Heart left ventricle (tissue), 16 donors: ENCODE measurements around the gene SLC43A1. TPM values are rescaled to one million over a fixed set of nuclear protein-coding genes. Genes with fewer than 3 reads are reported as not detected.

Source experiments
- ATAC-seq, 4 donors: fragments of 200-7000 bp; cut with Tn5 transposase; one replicate each; pipeline ENCODE4 v1.9.1; 2020 to 2022; ENCODE audit warnings: moderate library complexity in 4 of 4, mild to moderate bottlenecking in 3 of 4, moderate number of reproducible peaks in 1 of 4
- DNase-seq, 5 donors: peaks; one replicate each; pipeline ENCODE4 v3.0.0-alpha.2; 2020
- H3K27ac ChIP-seq, 12 donors: fragments of 200-600 bp; sonication (generic) in 4 of 12; one replicate each; pipeline versions ENCODE4 v1.5.0 to v1.8.0; 2016 to 2022; ENCODE audit warnings: mild to moderate bottlenecking in 2 of 12
- H3K27me3 ChIP-seq, 9 donors: fragments of 200-600 bp; sonication (generic) in 2 of 9; one replicate each; pipeline versions ENCODE4 v1.5.1 to v1.8.0; 2016 to 2022; ENCODE audit warnings: mild to moderate bottlenecking in 3 of 9
- H3K36me3 ChIP-seq, 9 donors: fragments of 200-600 bp; sonication (generic) in 2 of 9; one replicate each; pipeline versions ENCODE4 v1.5.0 to v1.8.0; 2018 to 2022; ENCODE audit warnings: mild to moderate bottlenecking in 2 of 9
- H3K4me1 ChIP-seq, 12 donors: fragments of 200-600 bp; sonication (generic) in 4 of 12; one replicate each; pipeline versions ENCODE4 v1.5.0 to v1.8.0; 2016 to 2022; ENCODE audit warnings: mild to moderate bottlenecking in 3 of 12
- H3K4me3 ChIP-seq, 12 donors: fragments of 200-600 bp; sonication (generic) in 4 of 12; one replicate each; pipeline versions ENCODE4 v1.5.0 to v1.8.0; 2017 to 2022; ENCODE audit warnings: mild to moderate bottlenecking in 9 of 12, moderate library complexity in 4 of 12
- H3K9me3 ChIP-seq, 12 donors: fragments of 200-600 bp; sonication (generic) in 4 of 12; one replicate each; pipeline versions ENCODE4 v1.5.0 to v1.8.0; 2016 to 2022; ENCODE audit warnings: mild to moderate bottlenecking in 1 of 12
- POLR2A ChIP-seq, 2 donors: fragments of 450-650 bp; IDR thresholded peaks; one replicate each; pipeline ENCODE4 v1.6.1; 2017; ENCODE audit warnings: antibody characterized with exemption in 2 of 2, mild to moderate bottlenecking in 2 of 2, moderate library complexity in 2 of 2
- WGBS, 4 donors: extraction: QIAGEN DNeasy Blood & Tissue Kit in 2 of 4; methylation state at CpG; one replicate each; pipeline versions ENCODE4 v1.1.5 to v1.1.7; 2013 to 2018; 5-methylcytosine and 5-hydroxymethylcytosine counted together
- intact Hi-C, 10 donors: fragments of 100-400 bp; cut with DNase I; formaldehyde crosslinking; loops; one replicate each; pipeline versions ENCODE4 v1.11.1 to v1.14.2; 2022
- polyA plus RNA-seq, 2 donors: library from polyadenylated mRNA; stranded (reverse); fragments of 200-250 nt; gene quantifications; one replicate each; pipeline ENCODE4 v1.2.3, GENCODE V29; 2013
- total RNA-seq, 9 donors: library from RNA; depleted of rRNA in 2 of 9; stranded (reverse); fragments of >200 nt in 2 of 9; fragmentation: NEBNext Ultra II Directional in 3 of 9; extraction: Animal tissue kit (Norgen Biotek cat#: 25700) in 3 of 9; gene quantifications; one replicate each; pipeline versions ENCODE4 v1.1.0 to v1.2.4, GENCODE V29; 2016 to 2023
- TF ChIP-seq, protein P1 (sequence below), 12 donors: fragments of 200-600 bp; sonication (generic) in 4 of 12; IDR thresholded peaks; one replicate each; pipeline versions ENCODE4 v1.5.0 to v1.8.0; 2018 to 2022; ENCODE audit warnings: antibody characterized with exemption in 12 of 12, mild to moderate bottlenecking in 5 of 12
- donor health status: ischemic (EF 13 %, LVEDD 7.1; RV severe dilation, severe dysfunction).
- donor health status: healthy with polysubstance abuse.
- donor health status: DM: no; HTN: yes; CAD: no.
- donor health status: DM: no; HTN: no; CAD: no.
- donor health status: ischemic (EF 25% LVEDD 6.9; RV normal size, moderate dysfunction).
- donor health status: ischemic (EF 25% LVEDD 5.7; RV mildly dilated, moderate dysfunction).
- donor health status: healthy.
- donor health status: DM: yes; HTN: yes; CAD: no.
- donor health status: ischemic (EF 35%, LVEDD 5.7; RV mildly dilated, moderate dysfunction).
- donor health status: nonischemic (EF 11% LVEDD 7.7; RV severe dilation, severe dysfunction).
- donor health status: DM: yes; HTN: yes; CAD: no.
- donor health status: PGD.
- donor health status: ischemic (EF 29% LVEDD 5.4; RV normal size, mild dysfunction).
- donor health status: nonischemic (EF 23%, LVEDD 6.1; RV moderate dilation, normal function).

The SLC43A1 gene
- total and polyA plus RNA-seq, 11 donors, result 2.7 to 12.3 (median 5.8) TPM

DNA sequence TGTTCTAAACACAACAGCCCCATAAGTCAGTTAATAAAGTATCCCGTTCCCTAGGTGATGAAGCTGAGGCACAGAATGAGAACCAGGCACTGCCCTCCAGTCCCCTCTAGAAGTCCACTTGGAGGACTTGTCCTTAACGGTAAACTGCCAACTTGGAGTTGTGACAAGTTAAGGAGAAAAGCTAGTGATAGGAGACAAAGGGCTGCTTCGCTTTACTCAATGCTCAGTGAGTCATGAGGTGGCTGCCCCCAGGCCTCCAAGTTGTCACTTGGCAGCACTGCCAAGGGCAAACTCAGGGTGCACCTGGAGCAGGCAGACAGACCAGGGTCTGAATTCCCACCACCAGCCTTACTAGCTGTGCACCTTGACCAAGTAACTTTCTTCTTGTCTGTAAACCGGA is 13.5 kb downstream of the SLC43A1 start:
- ATAC-seq (peak in 2 of 4 donors; percentile 28 to 38), DNase-seq (peak in 2 of 5 donors; percentile 49 to 71)
- Histone ChIP-seq H3K4me1 (peaks cover 5 to 35% (median 20%) of the 10 kb centered on the region in 12 donors), H3K9me3 (no peaks in the 10 kb centered on the region), H3K36me3 (peaks cover 0 to 32% (median 0%) of the 10 kb centered on the region in 9 donors), H3K27ac (peak overlapping the region in 8 of 12 donors; percentile 12 to 81 (median 26)), H3K27me3 (no peaks in the 10 kb centered on the region), H3K4me3 (no peak overlapping the region)
- TF ChIP-seq, protein P1, sequence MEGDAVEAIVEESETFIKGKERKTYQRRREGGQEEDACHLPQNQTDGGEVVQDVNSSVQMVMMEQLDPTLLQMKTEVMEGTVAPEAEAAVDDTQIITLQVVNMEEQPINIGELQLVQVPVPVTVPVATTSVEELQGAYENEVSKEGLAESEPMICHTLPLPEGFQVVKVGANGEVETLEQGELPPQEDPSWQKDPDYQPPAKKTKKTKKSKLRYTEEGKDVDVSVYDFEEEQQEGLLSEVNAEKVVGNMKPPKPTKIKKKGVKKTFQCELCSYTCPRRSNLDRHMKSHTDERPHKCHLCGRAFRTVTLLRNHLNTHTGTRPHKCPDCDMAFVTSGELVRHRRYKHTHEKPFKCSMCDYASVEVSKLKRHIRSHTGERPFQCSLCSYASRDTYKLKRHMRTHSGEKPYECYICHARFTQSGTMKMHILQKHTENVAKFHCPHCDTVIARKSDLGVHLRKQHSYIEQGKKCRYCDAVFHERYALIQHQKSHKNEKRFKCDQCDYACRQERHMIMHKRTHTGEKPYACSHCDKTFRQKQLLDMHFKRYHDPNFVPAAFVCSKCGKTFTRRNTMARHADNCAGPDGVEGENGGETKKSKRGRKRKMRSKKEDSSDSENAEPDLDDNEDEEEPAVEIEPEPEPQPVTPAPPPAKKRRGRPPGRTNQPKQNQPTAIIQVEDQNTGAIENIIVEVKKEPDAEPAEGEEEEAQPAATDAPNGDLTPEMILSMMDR (IDR thresholded peaks at IDR 0.05), result no peak
- TF ChIP-seq POLR2A (IDR thresholded peaks at IDR 0.05), result no peak
- WGBS, 4 donors, result 54 to 63% (median 60%) methylated on average over 4 of the region's 4 CpGs
- intact Hi-C loops, result loop anchor here in 1 of 10 donors (2.0 kb wide), 1 partner anchor 13 kb away; the partner anchor contains the start of gene SLC43A1

DNA sequence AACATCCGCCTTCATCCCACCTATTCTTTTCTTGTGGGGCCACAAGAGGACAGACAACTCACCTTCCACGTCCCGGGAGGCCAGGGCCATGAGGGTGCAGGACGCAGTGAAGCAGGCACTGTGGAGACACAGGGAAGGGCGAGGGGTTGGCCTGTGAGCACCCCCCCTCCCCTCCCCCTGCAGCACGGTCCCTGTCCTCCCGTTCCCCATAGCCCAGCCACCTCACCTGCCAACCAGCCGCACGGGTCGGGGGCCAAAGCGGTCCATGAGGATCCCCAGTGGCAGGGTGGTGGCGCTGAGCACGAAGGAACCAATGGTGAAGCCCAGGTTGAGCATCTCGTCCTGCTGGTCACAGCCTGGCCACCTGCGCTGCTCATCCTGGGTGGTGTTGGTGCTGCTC is 14.6 kb downstream of the SLC43A1 start:
- peaks cover 5 to 35% (median 20%) of the 10 kb centered on the region in 12 donors for H3K4me1 ChIP-seq
- intact Hi-C loops, result loop anchor here in 1 of 10 donors (2.0 kb wide), 1 partner anchor 14 kb away; the partner anchor contains the start of gene SLC43A1
- no peak overlapping the region for H3K4me3 ChIP-seq
- peaks cover 0 to 28% (median 0%) of the 10 kb centered on the region in 9 donors for H3K36me3 ChIP-seq
- DNase-seq (no peak), ATAC-seq (no peak)
- 92 to 98% (median 94%) methylated on average over 10 to 15 of the region's 15 CpGs for WGBS, 4 donors
- no peaks in the 10 kb centered on the region for H3K27me3 ChIP-seq
- no peaks in the 10 kb centered on the region for H3K9me3 ChIP-seq
- TF ChIP-seq, protein P1 (IDR thresholded peaks at IDR 0.05), result no peak
- no peak for TF ChIP-seq POLR2A (IDR thresholded peaks at IDR 0.05)
- peak overlapping the region in 7 of 12 donors; percentile 47 to 89 (median 81) for H3K27ac ChIP-seq

DNA sequence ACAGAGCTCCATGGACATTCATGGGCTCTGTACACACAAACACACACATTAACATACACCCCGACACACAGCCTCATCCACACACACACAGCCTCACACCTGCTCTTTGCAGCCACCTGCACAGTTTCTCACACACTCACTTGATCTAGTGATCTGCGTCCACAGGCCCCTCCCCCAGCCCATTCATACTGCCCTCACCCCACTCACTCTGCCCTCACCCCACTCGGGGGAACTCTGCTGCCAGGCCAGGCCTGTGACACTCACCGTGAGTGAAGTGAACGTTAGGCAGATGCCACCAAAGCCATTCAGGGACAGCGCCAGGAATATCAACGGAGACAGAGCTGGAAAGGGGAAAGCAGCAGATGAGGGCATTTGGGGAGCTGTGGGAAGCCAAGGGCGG is 15.0 kb downstream of the SLC43A1 start:
- ATAC-seq (peak in 2 of 4 donors; percentile 4 to 35), DNase-seq (peak in 3 of 5 donors; percentile 30 to 56 (median 32))
- WGBS, 4 donors, result 62 to 70% (median 66%) methylated on average over 8 of the region's 8 CpGs
- H3K36me3 ChIP-seq, result peaks cover 0 to 27% (median 0%) of the 10 kb centered on the region in 9 donors
- H3K27me3 ChIP-seq, result no peaks in the 10 kb centered on the region
- peaks cover 5 to 35% (median 20%) of the 10 kb centered on the region in 12 donors for H3K4me1 ChIP-seq
- H3K27ac ChIP-seq, result peak overlapping the region; percentile 53 to 89 (median 81)
- intact Hi-C loops, result loop anchor here in 1 of 10 donors (2.0 kb wide), 1 partner anchor 14 kb away; the partner anchor contains the start of gene SLC43A1
- no peaks in the 10 kb centered on the region for H3K9me3 ChIP-seq
- no peak for TF ChIP-seq POLR2A (IDR thresholded peaks at IDR 0.05)
- TF ChIP-seq, protein P1 (IDR thresholded peaks at IDR 0.05), result no peak
- H3K4me3 ChIP-seq, result no peak overlapping the region

DNA sequence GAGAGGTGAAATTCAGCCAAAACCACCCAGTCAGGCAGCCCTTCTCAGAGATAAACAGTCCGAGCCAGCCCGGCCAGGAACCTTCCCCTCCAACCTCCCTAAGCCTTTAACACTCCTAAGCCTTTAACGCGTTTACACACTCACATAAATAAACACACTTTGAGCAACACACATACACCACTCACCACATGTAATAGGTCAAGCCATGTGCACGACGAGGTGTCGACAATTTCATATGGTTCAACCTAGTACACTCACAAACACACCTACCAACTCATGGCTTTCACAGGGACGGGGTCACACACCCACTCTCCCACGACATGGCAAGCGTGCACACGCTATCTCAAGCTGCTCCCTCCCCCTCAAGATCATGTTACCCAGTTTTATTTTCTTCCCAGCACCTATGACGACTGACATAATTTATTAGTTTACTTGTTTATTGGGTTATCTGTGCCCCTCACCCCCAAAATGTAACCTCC is 15.5 kb downstream of the SLC43A1 start:
- no peak for TF ChIP-seq POLR2A (IDR thresholded peaks at IDR 0.05)
- TF ChIP-seq, protein P1 (IDR thresholded peaks at IDR 0.05), result no peak
- 29 to 35% (median 33%) methylated on average over 12 of the region's 12 CpGs for WGBS, 4 donors
- H3K9me3 ChIP-seq, result no peaks in the 10 kb centered on the region
- intact Hi-C loops, result loop anchor here in 3 of 10 donors (2.0 to 10.0 kb wide), 4 partner anchors 15 to 145 kb away; partner anchors contain the start of genes SLC43A1 (in 2 of the 3), TIMM10 (in 1 of the 3) and YPEL4 (in 1 of the 3)
- peaks cover 0 to 22% (median 0%) of the 10 kb centered on the region in 9 donors for H3K36me3 ChIP-seq
- peaks cover 5 to 35% (median 20%) of the 10 kb centered on the region in 12 donors for H3K4me1 ChIP-seq
- no peak for DNase-seq
- ATAC-seq, result peak in 2 of 4 donors; percentile 5 to 20
- H3K4me3 ChIP-seq, result peak overlapping the region in 10 of 12 donors; percentile 27 to 50 (median 42)
- H3K27me3 ChIP-seq, result no peaks in the 10 kb centered on the region
- peak overlapping the region; percentile 53 to 89 (median 81) for H3K27ac ChIP-seq
